GM12892 (cell line): ENCODE measurements around the gene PLEKHA8.

ENCODE experiments used
- POLR2A ChIP-seq: IDR thresholded peaks from 2 replicates; pipeline ENCODE4 v1.6.1; 2011; ENCODE audit warnings: low read depth, low read length, control low read depth
- POLR2AphosphoS5 ChIP-seq: IDR thresholded peaks from 2 replicates; pipeline ENCODE4 v1.6.1; 2011; ENCODE audit warnings: low read depth, low read length, control low read depth
- TAF1 ChIP-seq: IDR thresholded peaks from 2 replicates; pipeline ENCODE4 v1.6.1; 2011; ENCODE audit warnings: low read depth, mild to moderate bottlenecking, control low read depth, low read length, borderline replicate concordance

DNA sequence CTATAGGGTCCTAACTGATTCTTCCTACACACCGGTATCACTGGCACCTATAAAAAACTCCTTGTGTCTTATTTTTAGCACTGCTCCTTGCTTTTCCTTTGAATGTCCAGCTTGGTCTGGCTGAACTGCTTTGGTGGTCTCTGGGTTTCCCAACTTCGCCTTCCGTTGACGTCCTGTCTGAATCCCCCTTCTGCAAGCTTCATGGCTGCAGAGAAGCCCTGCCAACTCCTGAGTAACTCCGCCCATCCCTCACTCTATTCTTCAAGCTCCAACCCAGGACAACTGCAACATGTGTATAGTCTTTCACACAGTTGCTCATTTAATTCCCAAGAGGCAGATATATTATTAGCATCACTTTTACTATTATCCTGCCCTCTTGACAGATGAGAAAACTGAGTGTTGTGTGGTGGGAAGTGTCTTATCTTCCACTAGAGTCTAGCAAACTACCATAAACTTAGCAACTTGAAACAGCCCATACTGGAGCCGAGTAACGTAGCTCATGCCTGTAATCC, 147.5 kb downstream of the PLEKHA8 start:
- TF ChIP-seq POLR2A (no peak), POLR2AphosphoS5 (no peak), TAF1 (no peak)
